GM18861 (cell line): ENCODE measurements around the gene GKN1.

Experiments
- ATAC-seq: cut with Tn5 transposase; IDR thresholded peaks from one replicate; pipeline ENCODE4 v1.9.1; 2021; ENCODE audit not compliant: unreplicated experiment

The GKN1 gene, protein sequence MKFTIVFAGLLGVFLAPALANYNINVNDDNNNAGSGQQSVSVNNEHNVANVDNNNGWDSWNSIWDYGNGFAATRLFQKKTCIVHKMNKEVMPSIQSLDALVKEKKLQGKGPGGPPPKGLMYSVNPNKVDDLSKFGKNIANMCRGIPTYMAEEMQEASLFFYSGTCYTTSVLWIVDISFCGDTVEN

DNA sequence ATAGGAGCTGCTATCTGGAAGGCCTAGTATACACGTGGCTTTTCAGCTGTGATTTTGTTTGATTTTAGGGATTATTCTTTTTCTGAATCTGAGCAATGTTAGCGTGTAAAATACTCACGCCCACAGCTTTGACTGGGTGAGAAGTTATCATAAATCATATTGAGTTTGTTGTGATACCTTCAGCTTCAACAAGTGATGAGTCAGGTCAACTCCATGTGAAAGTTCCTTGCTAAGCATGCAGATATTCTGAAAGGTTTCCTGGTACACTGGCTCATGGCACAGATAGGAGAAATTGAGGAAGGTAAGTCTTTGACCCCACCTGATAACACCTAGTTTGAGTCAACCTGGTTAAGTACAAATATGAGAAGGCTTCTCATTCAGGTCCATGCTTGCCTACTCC, at the start of gene GKN1:
Gene GKN1 (plus strand): TSS at position 386 of the 400 bp plus-strand sequence. CDS start 42 bp downstream, outside the sequence.
- no peak for ATAC-seq

GRCh38 chr2:68925295-68925896, 49.0 kb upstream of the GKN1 start:
- peak; percentile 59 for ATAC-seq

GRCh38 chr2:68926796-68927195, 47.6 kb upstream of the GKN1 start:
- no peak for ATAC-seq

- ATAC-seq: no peak
Measured at GRCh38 chr2:68931149-68931711, 43.2 kb upstream of the GKN1 start.

DNA sequence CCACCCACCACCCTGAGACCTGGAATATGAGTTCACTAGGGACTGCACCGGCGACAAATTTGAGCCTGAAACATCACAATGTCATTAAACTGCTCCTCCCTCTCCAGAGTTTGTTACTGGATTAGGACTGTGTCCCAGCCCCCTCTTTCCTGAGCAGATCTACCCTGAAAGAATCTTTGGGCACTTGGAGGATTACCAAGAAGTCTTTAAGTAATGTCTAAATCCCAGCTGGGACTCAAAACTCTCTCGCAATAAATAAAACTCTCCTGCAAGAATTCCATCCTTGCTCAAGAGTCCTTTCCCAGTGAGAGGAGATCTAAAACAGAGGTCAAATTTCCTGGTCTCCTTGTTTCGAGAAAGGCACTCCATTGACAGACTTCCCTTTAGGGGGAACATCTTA, 42.6 kb upstream of the GKN1 start:
- ATAC-seq: no peak

DNA sequence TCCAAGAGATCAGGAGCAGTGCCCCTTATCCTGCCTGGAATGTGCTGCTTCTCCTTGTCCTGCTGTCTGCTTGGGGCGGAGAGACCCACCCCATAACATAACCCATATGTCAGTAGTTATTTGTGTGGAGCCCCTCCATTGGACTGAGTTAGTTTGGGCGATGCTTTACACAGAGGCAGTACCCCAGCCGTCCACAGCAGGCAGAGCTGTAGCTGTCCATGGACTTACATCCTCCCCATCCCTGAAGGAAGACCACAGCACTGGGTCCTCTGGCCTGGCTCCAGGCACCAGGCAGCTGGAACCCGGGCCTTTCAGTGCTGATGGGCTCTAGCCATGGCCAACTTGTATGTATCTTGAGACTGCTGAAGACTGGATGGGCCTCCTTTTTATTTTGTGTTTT, 42.0 kb upstream of the GKN1 start:
- no peak for ATAC-seq

GRCh38 chr2:68934021-68934420, 40.4 kb upstream of the GKN1 start:
- ATAC-seq: no peak

GRCh38 chr2:68935471-68935870, 39.0 kb upstream of the GKN1 start:
- no peak for ATAC-seq

- ATAC-seq: no peak
Measured at GRCh38 chr2:68936427-68936826, 38.0 kb upstream of the GKN1 start.

- ATAC-seq: no peak
Measured at GRCh38 chr2:68936889-68937288, 37.5 kb upstream of the GKN1 start.

GRCh38 chr2:68937346-68938055, 36.9 kb upstream of the GKN1 start:
- ATAC-seq: no peak

GRCh38 chr2:68938938-68939337, 35.5 kb upstream of the GKN1 start:
- no peak for ATAC-seq

GRCh38 chr2:68939962-68940361, 34.5 kb upstream of the GKN1 start:
- no peak for ATAC-seq

GRCh38 chr2:68940369-68940768, 34.1 kb upstream of the GKN1 start:
- no peak for ATAC-seq

DNA sequence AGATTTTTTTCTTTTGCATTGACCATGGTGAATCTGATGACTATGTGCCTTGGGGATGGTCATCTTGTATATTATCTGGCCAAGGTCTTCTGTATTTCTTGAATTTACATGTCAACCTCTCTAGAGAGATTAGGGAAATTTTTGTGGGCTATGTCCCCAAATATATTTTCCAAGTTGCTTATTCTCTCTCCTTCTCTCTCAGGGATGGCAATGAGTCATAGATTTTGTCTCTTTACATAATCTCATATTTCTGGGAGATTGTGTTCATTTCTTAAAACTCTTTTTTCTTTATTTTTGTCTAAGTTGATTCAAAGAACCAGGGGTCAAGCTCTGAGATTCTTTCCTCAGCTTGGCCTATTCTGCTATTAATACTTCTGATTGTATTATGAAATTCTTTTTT, 31.6 kb upstream of the GKN1 start:
- ATAC-seq: no peak

GRCh38 chr2:68943581-68944568, 30.6 kb upstream of the GKN1 start:
- no peak for ATAC-seq

GRCh38 chr2:68946117-68946516, 28.3 kb upstream of the GKN1 start:
- no peak for ATAC-seq

DNA sequence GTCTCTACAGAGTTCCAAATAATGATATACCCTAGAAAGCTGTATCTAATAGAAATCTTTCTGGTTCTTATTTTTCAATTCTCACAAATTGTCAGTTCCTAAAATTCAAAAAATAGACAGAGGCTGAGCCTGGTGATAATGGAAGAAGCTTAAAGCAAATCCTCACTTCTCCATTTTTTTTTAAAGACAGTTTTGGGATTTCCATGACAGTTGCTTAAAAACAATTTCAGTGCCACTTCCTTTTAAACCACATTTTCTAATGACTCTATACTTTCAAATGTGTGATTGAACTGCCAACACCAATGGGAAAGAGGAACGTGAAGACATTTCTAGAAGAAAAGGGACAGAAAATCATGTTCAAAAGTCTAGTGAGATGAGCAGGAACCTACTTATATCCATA, 25.7 kb upstream of the GKN1 start:
- no peak for ATAC-seq

DNA sequence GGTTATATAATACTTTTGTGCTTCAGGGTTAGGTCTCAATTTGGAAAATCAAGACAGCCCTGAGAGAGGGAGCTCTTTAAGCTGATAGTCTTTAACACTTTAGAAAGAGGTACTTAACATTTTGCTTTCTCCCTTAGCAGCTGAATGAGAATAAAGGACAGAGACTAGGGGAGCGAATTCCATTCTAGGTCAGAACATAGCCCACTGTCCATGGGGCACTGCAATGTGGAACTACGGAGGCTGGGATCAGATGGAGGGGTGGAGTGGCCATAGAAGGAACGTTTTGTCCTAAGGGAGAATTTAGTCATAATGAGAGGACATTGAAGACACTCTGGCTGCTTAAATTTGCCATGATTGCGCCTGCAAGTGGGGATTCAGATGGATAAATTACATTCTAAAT, 22.5 kb upstream of the GKN1 start:
- no peak for ATAC-seq

DNA sequence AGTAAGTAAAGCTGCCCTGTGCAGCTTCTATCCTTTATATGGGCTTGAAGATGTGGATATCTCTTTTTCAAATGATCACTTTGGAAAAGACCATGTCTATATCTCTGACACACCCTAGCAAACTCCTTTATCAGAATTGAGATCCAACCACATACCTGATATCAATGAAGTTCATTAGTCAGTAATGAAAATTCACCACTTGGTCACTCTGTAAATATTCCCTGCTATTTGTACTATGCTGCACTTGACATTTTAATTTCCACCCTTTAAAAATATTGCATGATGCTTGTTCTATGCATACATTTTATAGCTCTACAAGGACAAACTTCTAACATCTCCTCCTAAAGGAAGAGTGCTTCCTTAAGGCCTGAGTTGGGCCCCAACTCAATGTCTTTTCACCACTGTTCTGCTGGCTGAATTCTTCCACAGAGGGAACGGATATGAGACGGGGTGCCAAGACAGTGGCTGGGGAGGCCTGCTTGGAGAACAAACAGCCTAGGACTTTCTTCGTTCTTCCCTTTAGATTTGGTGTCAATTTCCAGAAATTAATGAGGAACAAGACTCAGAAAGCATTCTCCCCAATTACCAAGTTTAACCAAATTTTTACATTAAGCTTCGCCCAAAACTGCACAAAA, 21.4 kb upstream of the GKN1 start, which contains the start of gene GKN2:
Gene GKN2 (minus strand): TSS at position 7 of the 635 bp plus-strand sequence. CDS start 32 bp downstream, outside the sequence.
- no peak for ATAC-seq
